ENCODE data around the gene SNX5. TPM values are rescaled to one million over a fixed set of nuclear protein-coding genes. Genes with fewer than 3 reads are reported as not detected.

Gene SNX5
- total and polyA plus RNA-seq, 2 experiments from 2014 or later: 105 to 144 TPM

DNA sequence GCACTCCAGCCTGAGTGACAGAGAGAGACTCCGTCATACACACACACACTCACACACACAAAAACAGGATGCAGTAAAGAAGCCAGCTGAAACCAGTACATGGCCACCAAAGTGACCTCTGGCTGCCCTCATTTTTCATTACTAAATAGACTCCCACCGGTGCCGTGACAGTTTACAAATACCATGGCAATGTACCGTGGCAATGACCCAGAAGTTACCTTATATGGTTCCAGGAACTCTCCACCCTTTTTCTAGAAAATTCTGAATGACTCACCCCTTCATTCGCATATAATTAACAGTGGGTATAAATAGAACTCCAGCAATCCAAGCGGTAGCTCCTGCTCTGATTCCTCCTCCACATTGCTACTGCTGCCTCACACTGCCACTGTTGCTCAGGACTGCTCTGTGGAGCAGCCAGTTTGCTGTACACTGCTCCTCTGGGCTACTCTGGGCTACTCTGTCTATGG, 57.7 kb downstream of the SNX5 start:
- H3K36me3 ChIP-seq: no peaks in the 10 kb centered on the region
- no peak overlapping the region for H3K27ac ChIP-seq
- H3K9me3 ChIP-seq (ENCODE audit: low read depth): no peaks in the 10 kb centered on the region
- no peak overlapping the region for H3K4me3 ChIP-seq
- H3K27me3 ChIP-seq: no peaks in the 10 kb centered on the region
- peak in 1 of 2 donors; percentile 95 for DNase-seq (ENCODE audit: low read depth in 1 of 2, low spot score in 1 of 2)
- peak; percentile 28 for TF ChIP-seq CTCF (IDR thresholded peaks at IDR 0.05; ENCODE audit: low read depth, low read length)
- H3K4me1 ChIP-seq (ENCODE audit: low read depth): no peaks in the 10 kb centered on the region

DNA sequence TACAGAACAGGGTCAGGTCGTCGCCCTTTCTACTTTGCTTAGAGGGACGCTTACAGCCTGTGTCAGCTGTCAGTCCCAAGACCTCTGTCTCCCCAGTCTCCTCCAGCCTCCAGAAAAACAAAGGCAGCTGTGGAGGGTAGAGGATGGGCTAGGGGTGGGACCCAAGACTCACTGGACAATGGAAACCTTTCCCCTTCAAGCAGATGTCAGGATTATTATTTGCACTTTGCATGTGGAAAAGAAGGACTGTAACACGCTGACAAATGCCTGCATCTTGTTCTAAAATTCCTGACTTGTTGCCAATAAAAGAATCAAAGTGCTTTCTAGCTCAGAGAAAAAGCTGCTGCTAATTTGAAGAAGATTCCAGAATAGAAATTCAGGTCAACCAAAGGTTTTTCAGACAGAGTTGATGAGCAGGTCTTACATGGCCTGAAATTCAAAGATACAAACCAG, 58.7 kb downstream of the SNX5 start:
- H3K9me3 ChIP-seq (ENCODE audit: low read depth): no peaks in the 10 kb centered on the region
- no peak for TF ChIP-seq CTCF (IDR thresholded peaks at IDR 0.05; ENCODE audit: low read depth, low read length)
- H3K27ac ChIP-seq: peak overlapping the region; percentile 43
- H3K4me1 ChIP-seq (ENCODE audit: low read depth): no peaks in the 10 kb centered on the region
- no peaks in the 10 kb centered on the region for H3K36me3 ChIP-seq
- H3K27me3 ChIP-seq: no peaks in the 10 kb centered on the region
- no peak overlapping the region for H3K4me3 ChIP-seq
- DNase-seq (ENCODE audit: low read depth in 1 of 2, low spot score in 1 of 2): peak in 1 of 2 donors; percentile 43

- no peaks in the 10 kb centered on the region for H3K9me3 ChIP-seq (ENCODE audit: low read depth)
- no peaks in the 10 kb centered on the region for H3K36me3 ChIP-seq
- DNase-seq (ENCODE audit: low read depth in 1 of 2, low spot score in 1 of 2): no peak
- H3K27ac ChIP-seq: no peak overlapping the region
- no peak for TF ChIP-seq CTCF (IDR thresholded peaks at IDR 0.05; ENCODE audit: low read depth, low read length)
- H3K4me3 ChIP-seq: no peak overlapping the region
- no peaks in the 10 kb centered on the region for H3K27me3 ChIP-seq
- no peaks in the 10 kb centered on the region for H3K4me1 ChIP-seq (ENCODE audit: low read depth)
These were observed 63.0 kb downstream of the SNX5 start for GRCh38 chr20:17905544-17905943.

DNA sequence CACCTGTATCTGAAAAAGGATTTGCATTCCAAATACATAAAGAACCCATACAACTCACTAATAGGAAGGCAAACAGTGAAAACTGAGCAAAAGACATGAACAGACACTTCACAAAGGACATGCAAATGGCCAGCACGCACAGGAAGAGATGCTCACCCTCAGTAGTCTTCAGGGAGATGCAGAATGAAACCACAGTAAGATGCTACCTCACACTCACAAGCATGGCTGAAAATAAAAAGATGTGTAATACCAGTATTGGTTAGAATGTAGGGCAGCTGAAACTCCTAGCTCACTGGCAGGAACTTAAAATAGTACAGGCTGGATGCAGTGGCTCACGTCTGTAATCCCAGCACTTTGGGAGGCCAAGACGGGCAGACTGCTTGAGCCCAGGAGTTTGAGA, 64.6 kb downstream of the SNX5 start:
- Histone ChIP-seq H3K4me3 (no peak overlapping the region), H3K4me1 (ENCODE audit: low read depth) (no peaks in the 10 kb centered on the region), H3K36me3 (no peaks in the 10 kb centered on the region), H3K27ac (no peak overlapping the region), H3K27me3 (no peaks in the 10 kb centered on the region), H3K9me3 (ENCODE audit: low read depth) (no peaks in the 10 kb centered on the region)
- no peak for TF ChIP-seq CTCF (IDR thresholded peaks at IDR 0.05; ENCODE audit: low read depth, low read length)
- DNase-seq (ENCODE audit: low read depth in 1 of 2, low spot score in 1 of 2): no peak

DNA sequence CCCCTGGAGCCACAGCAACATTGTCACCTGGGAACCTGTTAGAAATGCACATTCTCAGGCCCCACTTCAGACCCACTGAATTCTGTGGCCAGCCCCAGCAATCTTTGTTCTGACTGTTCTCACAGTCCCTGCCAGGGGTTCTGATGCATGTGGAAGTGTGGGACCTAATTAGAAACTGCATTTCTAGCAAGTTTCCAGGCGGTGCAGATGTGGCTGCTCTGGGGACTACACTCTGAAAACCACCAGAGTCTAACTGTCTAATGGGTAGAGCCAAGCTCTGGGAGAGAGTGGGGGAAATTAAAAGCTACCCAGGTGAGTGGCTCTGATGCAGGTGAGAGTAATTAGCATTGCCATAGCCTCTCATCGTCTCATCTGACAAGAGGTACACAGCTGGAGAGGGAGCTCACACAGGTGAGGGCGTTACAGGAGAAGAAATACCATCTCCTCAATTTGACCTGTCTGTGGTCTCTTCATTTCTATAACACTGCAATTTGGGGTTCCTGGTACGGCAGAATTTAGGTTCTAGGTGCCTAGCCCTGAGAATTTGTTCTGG, 66.0 kb downstream of the SNX5 start:
- no peak overlapping the region for H3K27ac ChIP-seq
- no peaks in the 10 kb centered on the region for H3K36me3 ChIP-seq
- H3K9me3 ChIP-seq (ENCODE audit: low read depth): no peaks in the 10 kb centered on the region
- TF ChIP-seq CTCF (IDR thresholded peaks at IDR 0.05; ENCODE audit: low read depth, low read length): no peak
- H3K4me1 ChIP-seq (ENCODE audit: low read depth): no peaks in the 10 kb centered on the region
- H3K4me3 ChIP-seq: no peak overlapping the region
- no peak for DNase-seq (ENCODE audit: low read depth in 1 of 2, low spot score in 1 of 2)
- H3K27me3 ChIP-seq: no peaks in the 10 kb centered on the region
